ENCODE results near the gene RIOK1.

Gene RIOK1

GRCh38 chr6:7421066-7421465 lies 31.5 kb downstream of the RIOK1 start:
- H3K27me3 ChIP-seq (ENCODE audit: control insufficient read depth in 5 of 5, insufficient read depth in 4 of 5, low read length in 5 of 5), result peaks cover 0 to 2% (median 0%) of the 10 kb centered on the region in 5 donors
- no peak overlapping the region for H3K9ac ChIP-seq (ENCODE audit: low read length in 5 of 5)
- no peak overlapping the region for H3K27ac ChIP-seq (ENCODE audit: low read depth, low read length)

DNA sequence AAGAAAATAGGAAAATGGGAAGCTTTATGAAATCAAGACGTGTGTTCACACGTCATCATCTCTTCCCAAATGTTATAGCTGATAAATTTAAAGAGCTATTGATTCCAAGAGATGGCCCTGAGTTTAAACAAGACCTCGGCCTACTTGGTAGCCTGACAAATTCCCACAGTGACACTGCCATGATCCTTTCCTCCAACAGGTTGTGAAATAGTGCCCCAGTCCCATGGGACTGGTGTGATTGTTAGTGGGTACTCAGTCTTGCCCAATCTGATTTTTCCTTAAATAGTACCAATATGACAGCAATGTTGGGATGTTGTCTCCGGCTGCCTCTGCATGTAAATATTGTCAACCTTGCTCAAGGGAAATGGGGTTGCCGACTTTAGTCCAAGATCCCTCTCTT lies 34.5 kb downstream of the RIOK1 start:
- Histone ChIP-seq H3K27me3 (ENCODE audit: control insufficient read depth in 5 of 5, insufficient read depth in 4 of 5, low read length in 5 of 5) (peaks cover 0 to 2% (median 0%) of the 10 kb centered on the region in 5 donors), H3K9me3 (ENCODE audit: control insufficient read depth in 5 of 5, low read length in 5 of 5) (no peaks in the 10 kb centered on the region)

More at GRCh38 chr6:7421066-7421465, 31.5 kb downstream of the RIOK1 start:
- H3K9me3 ChIP-seq (ENCODE audit: control insufficient read depth in 5 of 5, low read length in 5 of 5), result no peaks in the 10 kb centered on the region
- H3K4me1 ChIP-seq (ENCODE audit: control insufficient read depth in 5 of 5, insufficient read depth in 5 of 5, low read length in 5 of 5), result peaks cover 0 to 13% (median 4%) of the 10 kb centered on the region in 5 donors
- H3K4me3 ChIP-seq (ENCODE audit: low read depth in 1 of 5, low read length in 5 of 5), result no peak overlapping the region
- H3K36me3 ChIP-seq (ENCODE audit: control insufficient read depth in 5 of 5, insufficient read depth in 5 of 5, low read length in 5 of 5), result peaks cover 8 to 29% (median 23%) of the 10 kb centered on the region in 5 donors

GRCh38 chr6:7424967-7425807 lies 35.6 kb downstream of the RIOK1 start:
- no peak overlapping the region for H3K27ac ChIP-seq (ENCODE audit: low read depth, low read length)
- H3K4me3 ChIP-seq (ENCODE audit: low read depth in 1 of 5, low read length in 5 of 5), result no peak overlapping the region
- H3K27me3 ChIP-seq (ENCODE audit: control insufficient read depth in 5 of 5, insufficient read depth in 4 of 5, low read length in 5 of 5), result peaks cover 0 to 2% (median 0%) of the 10 kb centered on the region in 5 donors
- no peak overlapping the region for H3K9ac ChIP-seq (ENCODE audit: low read length in 5 of 5)
- peaks cover 0 to 8% (median 3%) of the 10 kb centered on the region in 5 donors for H3K4me1 ChIP-seq (ENCODE audit: control insufficient read depth in 5 of 5, insufficient read depth in 5 of 5, low read length in 5 of 5)
- H3K36me3 ChIP-seq (ENCODE audit: control insufficient read depth in 5 of 5, insufficient read depth in 5 of 5, low read length in 5 of 5), result peaks cover 0 to under 1% (median 0%) of the 10 kb centered on the region in 5 donors
- no peaks in the 10 kb centered on the region for H3K9me3 ChIP-seq (ENCODE audit: control insufficient read depth in 5 of 5, low read length in 5 of 5)

More for the DNA sequence above, 34.5 kb downstream of the RIOK1 start:
- H3K9ac ChIP-seq (ENCODE audit: low read length in 5 of 5), result peak overlapping the region in 1 of 5 donors; percentile 96
- H3K27ac ChIP-seq (ENCODE audit: low read depth, low read length), result peak overlapping the region; percentile 23
- H3K4me1 ChIP-seq (ENCODE audit: control insufficient read depth in 5 of 5, insufficient read depth in 5 of 5, low read length in 5 of 5), result peaks cover 0 to 12% (median 4%) of the 10 kb centered on the region in 5 donors
- no peak overlapping the region for H3K4me3 ChIP-seq (ENCODE audit: low read depth in 1 of 5, low read length in 5 of 5)
- H3K36me3 ChIP-seq (ENCODE audit: control insufficient read depth in 5 of 5, insufficient read depth in 5 of 5, low read length in 5 of 5), result peaks cover 0 to 3% (median 0%) of the 10 kb centered on the region in 5 donors

DNA sequence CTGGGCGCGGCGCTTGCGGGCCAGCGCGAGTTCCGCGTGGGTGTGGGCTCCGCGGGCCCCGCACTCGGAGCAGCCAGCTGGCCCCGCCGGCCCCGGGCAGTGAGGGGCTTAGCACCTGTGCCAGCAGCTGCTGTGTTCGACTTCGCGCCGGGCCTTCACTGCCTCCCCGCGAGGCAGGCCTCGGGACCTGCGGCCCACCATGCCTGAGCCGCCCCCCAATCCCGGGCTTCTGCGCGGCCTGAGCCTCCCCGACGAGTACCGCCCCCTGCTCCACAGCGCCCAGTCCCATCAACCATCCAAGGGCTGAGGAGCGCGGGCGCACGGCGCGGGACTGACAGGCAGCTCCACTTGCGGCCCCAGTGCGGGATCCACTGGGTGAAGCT lies 36.2 kb downstream of the RIOK1 start:
- Histone ChIP-seq H3K9ac (ENCODE audit: low read length in 5 of 5) (no peak overlapping the region), H3K27ac (ENCODE audit: low read depth, low read length) (no peak overlapping the region), H3K36me3 (ENCODE audit: control insufficient read depth in 5 of 5, insufficient read depth in 5 of 5, low read length in 5 of 5) (no peaks in the 10 kb centered on the region), H3K4me1 (ENCODE audit: control insufficient read depth in 5 of 5, insufficient read depth in 5 of 5, low read length in 5 of 5) (peaks cover 0 to 8% (median 3%) of the 10 kb centered on the region in 5 donors), H3K9me3 (ENCODE audit: control insufficient read depth in 5 of 5, low read length in 5 of 5) (no peaks in the 10 kb centered on the region), H3K4me3 (ENCODE audit: low read depth in 1 of 5, low read length in 5 of 5) (no peak overlapping the region), H3K27me3 (ENCODE audit: control insufficient read depth in 5 of 5, insufficient read depth in 4 of 5, low read length in 5 of 5) (peaks cover 0 to 2% (median 0%) of the 10 kb centered on the region in 5 donors)

GRCh38 chr6:7426447-7427169 lies 37.0 kb downstream of the RIOK1 start:
- H3K9me3 ChIP-seq (ENCODE audit: control insufficient read depth in 5 of 5, low read length in 5 of 5), result peaks cover 0 to 2% (median 0%) of the 10 kb centered on the region in 5 donors
- no peak overlapping the region for H3K27ac ChIP-seq (ENCODE audit: low read depth, low read length)
- H3K27me3 ChIP-seq (ENCODE audit: control insufficient read depth in 5 of 5, insufficient read depth in 4 of 5, low read length in 5 of 5), result peaks cover 0 to 3% (median 0%) of the 10 kb centered on the region in 5 donors
- H3K36me3 ChIP-seq (ENCODE audit: control insufficient read depth in 5 of 5, insufficient read depth in 5 of 5, low read length in 5 of 5), result no peaks in the 10 kb centered on the region
- no peak overlapping the region for H3K9ac ChIP-seq (ENCODE audit: low read length in 5 of 5)
- peaks cover 0 to 8% (median 3%) of the 10 kb centered on the region in 5 donors for H3K4me1 ChIP-seq (ENCODE audit: control insufficient read depth in 5 of 5, insufficient read depth in 5 of 5, low read length in 5 of 5)
- H3K4me3 ChIP-seq (ENCODE audit: low read depth in 1 of 5, low read length in 5 of 5), result peak overlapping the region in 2 of 5 donors; percentile 11 to 23

DNA sequence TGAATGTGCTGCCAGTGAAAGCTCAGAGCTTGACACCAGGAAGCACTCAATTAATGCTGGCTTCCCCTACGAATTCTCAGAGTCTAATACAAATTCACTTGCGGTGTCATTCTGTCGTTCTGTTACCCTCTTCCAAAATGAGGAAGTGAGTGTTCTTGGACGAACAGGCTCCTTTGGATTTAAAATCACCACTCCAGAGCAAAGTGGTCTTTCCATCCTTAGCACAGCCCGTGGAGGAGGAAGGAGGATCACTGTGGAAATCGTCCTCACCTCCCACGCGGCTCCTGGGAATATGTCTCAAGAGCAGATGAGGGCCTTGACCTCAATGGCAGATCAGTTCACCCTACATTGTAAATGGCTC lies 41.7 kb downstream of the RIOK1 start:
- H3K9ac ChIP-seq (ENCODE audit: low read length in 5 of 5), result no peak overlapping the region
- H3K4me3 ChIP-seq (ENCODE audit: low read depth in 1 of 5, low read length in 5 of 5), result no peak overlapping the region
- H3K27me3 ChIP-seq (ENCODE audit: control insufficient read depth in 5 of 5, insufficient read depth in 4 of 5, low read length in 5 of 5), result peaks cover 0 to 7% (median 0%) of the 10 kb centered on the region in 5 donors
- no peaks in the 10 kb centered on the region for H3K36me3 ChIP-seq (ENCODE audit: control insufficient read depth in 5 of 5, insufficient read depth in 5 of 5, low read length in 5 of 5)
- H3K9me3 ChIP-seq (ENCODE audit: control insufficient read depth in 5 of 5, low read length in 5 of 5), result peaks cover 0 to 3% (median 0%) of the 10 kb centered on the region in 5 donors
- H3K27ac ChIP-seq (ENCODE audit: low read depth, low read length), result no peak overlapping the region
- H3K4me1 ChIP-seq (ENCODE audit: control insufficient read depth in 5 of 5, insufficient read depth in 5 of 5, low read length in 5 of 5), result peaks cover 0 to 6% (median 0%) of the 10 kb centered on the region in 5 donors

DNA sequence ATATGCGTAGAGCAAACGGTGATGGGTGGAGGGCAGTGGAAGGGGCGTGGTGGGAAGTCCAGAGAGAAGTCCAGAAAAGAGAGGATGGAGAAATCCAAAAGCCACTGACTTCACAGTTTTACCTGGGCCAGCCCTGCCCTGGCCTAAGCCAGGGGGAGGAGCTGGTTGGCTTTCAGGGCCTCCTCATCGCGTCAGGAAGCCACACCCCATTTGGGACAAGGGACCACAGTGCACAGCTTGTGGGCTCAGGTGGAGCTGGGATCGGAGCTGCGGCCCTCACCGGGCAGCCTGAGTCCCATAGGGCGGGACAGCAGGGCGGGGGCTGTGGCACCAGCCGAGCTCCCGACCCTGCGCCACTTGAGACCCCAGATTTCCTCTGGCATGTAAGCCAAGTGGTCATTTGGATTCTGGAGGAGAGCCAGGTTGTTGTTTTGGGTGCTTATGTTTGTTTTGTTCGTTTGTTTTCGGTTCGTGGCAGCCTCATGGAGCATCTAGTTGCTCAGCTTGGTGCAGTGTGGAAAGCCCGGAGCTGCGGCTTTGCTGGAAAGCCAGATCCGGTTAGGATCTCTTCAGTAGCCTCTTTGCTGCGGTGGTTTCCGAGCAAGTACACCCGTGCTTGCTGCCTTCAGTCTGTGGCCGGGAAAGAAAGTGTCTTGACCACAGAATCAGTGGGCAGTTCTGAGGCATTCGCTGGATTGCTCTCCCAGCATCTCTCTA lies 42.2 kb downstream of the RIOK1 start:
- no peaks in the 10 kb centered on the region for H3K36me3 ChIP-seq (ENCODE audit: control insufficient read depth in 5 of 5, insufficient read depth in 5 of 5, low read length in 5 of 5)
- peaks cover 0 to 7% (median 0%) of the 10 kb centered on the region in 5 donors for H3K27me3 ChIP-seq (ENCODE audit: control insufficient read depth in 5 of 5, insufficient read depth in 4 of 5, low read length in 5 of 5)
- H3K4me3 ChIP-seq (ENCODE audit: low read depth in 1 of 5, low read length in 5 of 5), result peak overlapping the region in 1 of 5 donors; percentile 17
- H3K27ac ChIP-seq (ENCODE audit: low read depth, low read length), result no peak overlapping the region
- no peak overlapping the region for H3K9ac ChIP-seq (ENCODE audit: low read length in 5 of 5)
- H3K4me1 ChIP-seq (ENCODE audit: control insufficient read depth in 5 of 5, insufficient read depth in 5 of 5, low read length in 5 of 5), result peaks cover 0 to 6% (median 0%) of the 10 kb centered on the region in 5 donors
- peaks cover 0 to 3% (median 0%) of the 10 kb centered on the region in 5 donors for H3K9me3 ChIP-seq (ENCODE audit: control insufficient read depth in 5 of 5, low read length in 5 of 5)

- Histone ChIP-seq H3K36me3 (ENCODE audit: control insufficient read depth in 5 of 5, insufficient read depth in 5 of 5, low read length in 5 of 5) (no peaks in the 10 kb centered on the region), H3K4me3 (ENCODE audit: low read depth in 1 of 5, low read length in 5 of 5) (no peak overlapping the region), H3K27me3 (ENCODE audit: control insufficient read depth in 5 of 5, insufficient read depth in 4 of 5, low read length in 5 of 5) (peaks cover 0 to 7% (median 0%) of the 10 kb centered on the region in 5 donors), H3K9me3 (ENCODE audit: control insufficient read depth in 5 of 5, low read length in 5 of 5) (peaks cover 0 to 3% (median 0%) of the 10 kb centered on the region in 5 donors), H3K27ac (ENCODE audit: low read depth, low read length) (no peak overlapping the region), H3K9ac (ENCODE audit: low read length in 5 of 5) (no peak overlapping the region), H3K4me1 (ENCODE audit: control insufficient read depth in 5 of 5, insufficient read depth in 5 of 5, low read length in 5 of 5) (peaks cover 0 to 6% (median 0%) of the 10 kb centered on the region in 5 donors)
Observed at GRCh38 chr6:7432391-7433120, 42.9 kb downstream of the RIOK1 start.

DNA sequence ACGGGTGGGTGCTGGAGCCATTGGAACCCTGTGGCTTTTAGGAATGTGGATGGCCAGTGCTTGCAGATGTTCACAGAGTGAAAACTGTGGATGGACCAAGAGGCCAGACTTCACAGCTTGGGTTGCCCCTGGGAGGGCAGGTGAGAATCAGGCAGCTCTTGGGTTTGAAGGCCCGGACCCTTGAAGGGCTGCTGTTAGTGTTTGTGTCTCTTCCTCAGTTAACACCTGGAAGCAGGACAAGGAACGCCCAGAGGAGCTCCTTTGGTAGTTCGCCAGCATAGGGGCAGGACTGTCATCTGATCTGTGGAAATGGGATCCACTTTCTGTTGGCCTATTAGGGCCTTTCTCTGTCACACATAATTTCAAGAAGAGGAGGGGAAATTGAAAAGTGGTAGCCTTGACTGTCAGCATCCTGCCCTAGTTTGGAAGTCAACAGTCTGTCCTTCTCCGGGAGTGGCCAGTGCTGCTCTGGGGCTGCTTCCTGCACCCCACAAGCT lies 43.6 kb downstream of the RIOK1 start:
- Histone ChIP-seq H3K4me1 (ENCODE audit: control insufficient read depth in 5 of 5, insufficient read depth in 5 of 5, low read length in 5 of 5) (peaks cover 0 to 6% (median 0%) of the 10 kb centered on the region in 5 donors), H3K27me3 (ENCODE audit: control insufficient read depth in 5 of 5, insufficient read depth in 4 of 5, low read length in 5 of 5) (peaks cover 0 to 7% (median 0%) of the 10 kb centered on the region in 5 donors), H3K9ac (ENCODE audit: low read length in 5 of 5) (no peak overlapping the region), H3K9me3 (ENCODE audit: control insufficient read depth in 5 of 5, low read length in 5 of 5) (peaks cover 0 to 3% (median 0%) of the 10 kb centered on the region in 5 donors), H3K27ac (ENCODE audit: low read depth, low read length) (no peak overlapping the region), H3K4me3 (ENCODE audit: low read depth in 1 of 5, low read length in 5 of 5) (no peak overlapping the region), H3K36me3 (ENCODE audit: control insufficient read depth in 5 of 5, insufficient read depth in 5 of 5, low read length in 5 of 5) (no peaks in the 10 kb centered on the region)
